GM19463 (cell line): ENCODE measurements around the gene AXIN2.

Source experiments
- ATAC-seq: cut with Tn5 transposase; IDR thresholded peaks from one replicate; pipeline ENCODE4 v1.9.1; 2021; ENCODE audit warnings: mild to moderate bottlenecking, moderate library complexity; ENCODE audit not compliant: unreplicated experiment

AXIN2 gene

DNA sequence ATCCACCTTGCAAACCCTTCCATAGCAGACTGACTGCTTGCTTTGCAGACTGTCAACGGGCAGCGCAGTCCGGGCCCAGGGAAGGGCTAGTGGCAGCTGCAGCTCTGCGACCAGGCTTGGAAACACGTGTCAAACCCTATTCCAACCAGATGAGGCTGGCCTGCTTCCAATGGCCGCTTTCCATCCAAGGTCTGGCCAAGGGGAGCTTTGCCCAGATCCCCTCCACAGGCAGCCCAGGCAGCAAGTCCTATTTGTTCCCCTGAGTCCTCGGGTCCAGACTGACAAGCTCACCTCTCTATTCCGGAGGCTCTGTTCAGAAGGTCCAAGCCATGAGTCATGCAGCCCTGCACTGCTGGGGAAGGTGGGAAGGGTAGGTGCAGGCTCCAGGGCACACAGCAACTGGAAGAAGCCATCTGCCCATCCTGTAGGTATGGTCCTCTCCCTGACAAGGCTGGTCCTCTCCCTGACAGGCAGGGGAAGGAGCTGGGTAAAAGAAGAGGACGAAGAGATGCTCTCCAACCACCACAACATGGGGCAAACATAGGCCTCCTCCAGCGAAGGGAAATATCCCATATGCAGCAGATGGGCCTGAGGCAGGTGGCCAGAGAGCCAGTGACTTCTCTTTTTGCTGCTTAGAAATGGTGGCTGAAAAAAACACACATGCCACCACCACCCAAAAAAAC, 22.6 kb upstream of the AXIN2 start:
- no peak for ATAC-seq

DNA sequence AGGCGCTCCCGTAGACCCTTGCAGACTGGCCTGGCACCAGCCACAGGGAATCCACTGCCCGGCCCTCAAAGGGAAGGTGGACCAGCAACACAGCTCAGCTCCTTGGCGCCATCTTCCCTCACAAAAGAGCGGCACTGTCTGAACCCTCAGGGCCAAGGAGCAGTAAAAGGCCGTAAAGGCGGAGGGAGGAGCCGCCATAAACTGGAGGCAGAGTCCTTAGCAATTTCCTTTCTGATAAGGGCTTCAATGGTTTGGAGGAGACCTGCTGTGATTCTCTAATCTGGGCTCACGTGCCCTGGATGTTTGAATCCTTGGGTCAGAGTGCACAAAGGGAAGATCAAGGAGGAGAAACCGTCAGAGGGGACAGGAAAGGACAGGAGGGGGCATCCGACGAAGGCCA, 15.5 kb upstream of the AXIN2 start:
- ATAC-seq: no peak

DNA sequence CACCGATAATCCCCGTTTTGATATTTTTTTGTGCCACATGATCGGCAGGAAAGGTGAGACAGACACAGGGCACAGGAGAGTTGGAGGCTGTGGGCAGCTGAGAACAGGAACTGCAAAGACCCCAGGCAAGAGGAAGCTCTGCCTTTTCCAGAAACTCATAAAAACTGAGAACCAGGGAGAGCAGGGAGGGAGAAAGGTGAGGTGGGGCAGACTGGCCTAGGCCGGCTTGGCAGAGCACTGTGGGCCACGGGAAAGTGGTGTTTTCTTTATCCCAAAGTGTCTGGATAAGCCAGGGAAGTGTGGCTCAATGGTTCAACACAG, 11.8 kb upstream of the AXIN2 start:
- no peak for ATAC-seq

DNA sequence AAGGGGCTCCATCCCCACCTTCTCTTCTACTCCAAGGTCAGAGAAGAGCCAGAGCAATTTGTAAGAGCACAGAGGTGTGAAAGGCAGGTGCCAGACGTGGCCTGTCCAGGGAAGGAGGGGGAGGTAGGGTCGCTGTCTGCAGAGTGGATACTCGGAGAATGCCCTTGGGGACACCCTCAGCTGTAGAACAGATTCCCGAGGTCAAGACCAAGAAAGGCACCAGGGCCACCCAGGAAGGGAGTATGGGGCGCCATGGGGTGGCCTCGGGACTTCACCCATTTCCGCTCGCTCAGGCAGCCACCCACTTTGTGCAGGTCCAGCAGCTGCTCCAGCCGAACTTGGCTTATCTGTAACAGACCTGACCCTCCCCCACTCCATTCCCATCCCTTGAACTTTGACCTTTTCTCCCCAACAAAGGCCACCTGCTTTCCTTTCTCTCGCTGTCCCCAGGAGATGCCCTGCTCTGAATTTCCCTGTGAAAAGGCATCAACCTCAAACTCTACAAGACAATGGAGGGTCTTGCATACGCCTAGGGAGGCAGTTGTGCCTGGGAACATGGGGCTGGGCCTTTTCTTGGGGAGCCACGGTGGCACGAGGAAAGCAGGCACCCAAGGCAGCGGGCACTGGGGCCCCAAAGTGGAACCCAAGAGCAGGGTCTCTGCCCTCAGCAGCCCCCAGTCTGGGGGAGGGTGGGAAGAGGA, 11.3 kb upstream of the AXIN2 start:
- no peak for ATAC-seq

DNA sequence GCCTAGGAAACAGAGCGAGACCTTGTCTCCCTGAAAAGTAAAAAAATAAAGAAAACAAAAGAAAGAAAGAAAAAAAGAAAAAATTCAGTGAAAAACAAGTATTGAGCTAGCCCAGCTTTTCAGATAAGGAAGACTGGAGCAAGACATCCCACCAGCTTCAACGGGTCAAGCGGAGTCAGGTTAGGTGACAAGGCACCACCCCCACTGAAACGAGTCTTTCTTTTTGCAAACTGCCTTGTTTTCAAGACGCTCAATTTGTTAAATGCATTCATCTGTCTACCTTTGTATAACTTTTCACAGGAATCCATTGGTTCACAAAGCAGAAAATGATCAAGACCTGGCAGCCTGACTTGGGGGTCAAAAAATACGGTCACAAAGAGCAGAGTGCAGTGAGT, 10.7 kb upstream of the AXIN2 start:
- ATAC-seq: no peak

DNA sequence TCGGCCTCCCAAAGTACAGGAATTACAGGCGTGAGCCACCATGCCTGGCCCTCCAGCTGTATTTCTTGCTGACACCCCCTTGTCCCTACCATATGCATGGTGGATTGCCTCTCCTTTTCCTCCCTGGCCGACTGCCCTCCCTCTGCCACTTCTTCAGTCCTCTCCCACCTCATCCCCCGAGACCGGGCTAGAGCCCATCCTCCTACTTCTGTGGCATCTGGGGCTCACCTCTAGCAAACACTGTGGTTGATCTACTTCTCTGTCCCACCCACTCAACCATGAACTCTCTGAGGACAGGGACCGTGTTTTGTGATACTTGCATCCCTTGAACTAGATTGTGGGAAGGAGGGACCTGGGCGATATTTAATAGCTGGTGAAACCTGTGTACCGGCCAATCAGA, 7.5 kb upstream of the AXIN2 start:
- ATAC-seq: no peak

DNA sequence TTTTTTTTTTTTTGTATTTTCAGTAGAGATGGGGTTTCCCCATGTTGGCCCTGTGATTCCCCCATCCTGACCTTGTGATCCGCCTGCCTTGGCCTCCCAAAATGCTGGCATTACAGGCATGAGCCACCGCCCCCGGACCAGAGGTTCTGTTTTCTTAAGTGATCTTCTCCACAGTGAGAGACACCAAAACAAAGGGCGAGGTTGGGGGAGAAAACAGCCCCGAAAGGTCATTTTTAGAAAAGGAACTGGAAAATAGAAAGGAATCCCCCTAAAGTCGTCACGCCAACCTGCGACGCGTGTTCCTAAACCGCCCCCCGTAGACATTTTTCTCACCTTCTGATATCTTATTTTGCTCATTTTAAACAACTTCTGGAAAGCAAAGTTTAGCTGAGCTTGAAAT, 6.1 kb upstream of the AXIN2 start:
- ATAC-seq: no peak

DNA sequence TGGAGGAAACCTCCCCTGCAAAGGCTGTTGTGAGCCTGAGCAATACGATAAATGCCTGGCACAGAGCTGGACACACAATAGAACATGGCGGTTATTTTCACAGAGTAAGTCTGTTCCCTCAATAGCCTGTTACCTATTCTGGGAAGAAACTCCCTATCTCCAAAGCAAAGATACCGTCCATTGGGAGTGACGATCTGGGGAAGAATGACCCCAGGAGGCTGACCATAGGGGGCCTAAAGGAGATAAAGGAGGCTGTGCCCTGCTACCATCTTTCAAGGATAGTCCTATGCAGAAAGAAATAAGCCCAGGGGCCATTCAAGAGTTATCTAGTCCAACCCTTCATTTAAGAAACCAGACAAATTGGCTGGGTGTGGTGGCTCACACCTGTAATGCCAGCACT, 4.1 kb upstream of the AXIN2 start:
- ATAC-seq: no peak

DNA sequence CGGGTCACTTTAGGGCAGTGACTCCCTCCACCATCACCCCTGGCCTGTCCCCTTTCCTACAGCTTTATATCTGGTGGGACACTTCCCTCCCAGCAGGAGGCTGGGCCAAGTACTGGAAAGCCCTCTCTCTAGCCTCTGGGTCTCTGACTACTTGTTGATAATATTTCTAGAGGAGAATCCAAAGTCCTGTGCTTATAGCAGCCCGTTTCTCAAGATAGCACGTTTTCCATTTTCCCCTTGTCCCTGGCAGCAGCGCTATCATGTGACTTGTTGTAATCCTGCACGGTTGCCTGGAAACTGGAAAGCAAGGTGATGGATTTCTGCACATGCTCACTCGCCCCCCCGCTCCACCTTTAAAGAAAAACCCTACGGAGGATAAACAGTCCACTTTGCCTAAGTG, 3.3 kb upstream of the AXIN2 start:
- ATAC-seq: no peak

DNA sequence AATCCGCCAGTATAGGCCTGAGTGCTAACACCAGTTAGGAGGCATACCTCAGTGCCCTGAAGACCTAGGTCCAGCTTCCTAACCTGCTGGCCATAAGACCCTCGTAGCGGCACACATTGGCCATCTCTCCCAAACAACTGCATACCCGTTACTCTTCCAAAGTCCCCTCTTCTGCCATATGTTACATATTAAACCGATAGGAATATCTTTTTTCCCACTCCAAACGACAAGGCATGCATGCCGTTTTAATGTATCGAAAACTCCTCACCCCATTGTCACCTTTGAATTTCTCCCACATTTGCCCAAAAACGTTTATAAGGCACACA, 721 bp upstream of the AXIN2 start:
- ATAC-seq: no peak

DNA sequence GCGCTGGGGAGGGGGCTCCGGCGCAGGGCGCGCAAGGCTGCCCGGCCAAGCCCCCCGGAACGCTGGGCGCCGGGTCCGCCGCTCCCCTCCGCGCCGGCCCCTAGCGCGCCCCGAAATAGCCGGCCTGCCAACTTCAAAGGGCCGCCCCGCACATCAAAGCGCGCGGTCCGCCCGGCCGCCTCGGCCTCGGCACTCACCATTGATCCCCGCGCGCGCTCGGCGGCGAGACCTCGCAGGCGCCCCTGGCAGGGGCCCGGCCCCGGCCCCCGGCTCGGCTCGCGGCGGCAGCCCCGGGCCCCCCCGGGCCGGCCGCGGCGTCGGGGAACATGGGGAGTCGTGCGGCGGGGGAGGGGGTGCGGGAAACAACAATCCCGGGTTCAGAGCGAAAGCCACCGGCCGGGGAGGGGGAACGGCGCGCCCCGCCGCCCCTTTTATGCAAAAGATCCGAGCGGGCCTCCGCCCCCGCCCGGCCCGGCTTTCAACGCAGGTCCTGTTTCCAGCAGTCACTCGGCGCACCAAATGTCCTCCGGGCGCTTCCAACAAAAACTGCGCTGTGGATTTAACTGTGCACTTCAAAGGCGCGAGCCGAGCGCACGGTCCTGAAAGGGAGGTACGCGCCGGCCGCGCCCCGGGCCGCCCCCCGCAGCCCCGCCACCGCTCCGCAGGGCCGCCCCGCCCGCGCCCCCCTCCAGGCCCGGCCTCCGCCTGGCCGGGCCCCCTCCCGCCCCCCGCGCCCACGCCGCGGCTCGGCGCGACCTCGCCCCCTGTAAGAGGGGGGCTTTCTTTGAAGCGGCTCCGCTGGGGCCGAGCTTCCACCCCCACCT, 608 bp downstream of the AXIN2 start:
- ATAC-seq: peak; percentile 29

DNA sequence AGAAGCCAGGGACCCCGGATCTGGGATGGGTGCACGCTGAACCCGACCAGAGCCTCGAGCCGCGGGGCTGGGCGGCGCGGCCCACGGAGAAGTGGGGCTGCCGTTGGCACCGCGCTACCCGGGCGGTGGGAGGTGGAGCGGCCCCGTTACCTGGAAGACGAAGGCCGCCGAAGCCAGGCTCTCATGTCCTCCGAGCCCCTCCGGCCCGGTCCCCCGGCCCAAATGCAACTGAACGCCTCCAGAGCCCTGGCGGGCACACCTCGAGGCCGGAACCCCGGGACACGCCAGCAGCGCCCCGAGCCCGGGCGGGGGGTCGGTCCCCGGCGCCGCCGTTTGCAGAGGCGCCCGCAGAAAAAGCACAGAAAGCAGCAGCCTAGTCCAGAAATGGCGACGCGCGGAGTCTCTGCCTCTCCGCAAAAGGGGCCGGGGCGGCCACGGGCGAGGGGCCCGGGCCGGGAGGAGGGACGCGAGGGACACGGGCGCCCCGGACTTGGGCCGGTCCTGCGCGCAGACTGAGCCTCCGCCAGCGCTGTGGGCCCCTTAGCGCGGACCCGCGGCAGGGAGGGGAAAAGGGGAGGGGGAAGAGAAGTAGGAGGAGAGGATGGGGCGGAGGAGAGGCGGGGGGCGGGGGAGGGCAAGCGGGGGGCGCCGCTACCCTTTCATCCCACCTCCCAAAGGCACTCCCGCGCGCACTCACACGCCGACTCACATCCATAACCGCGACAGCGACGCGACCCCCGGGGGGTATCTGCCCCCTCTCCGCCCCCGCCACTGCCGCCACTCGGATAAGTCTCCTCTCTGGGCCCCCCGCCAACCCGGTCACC, 1.4 kb downstream of the AXIN2 start:
- no peak for ATAC-seq

DNA sequence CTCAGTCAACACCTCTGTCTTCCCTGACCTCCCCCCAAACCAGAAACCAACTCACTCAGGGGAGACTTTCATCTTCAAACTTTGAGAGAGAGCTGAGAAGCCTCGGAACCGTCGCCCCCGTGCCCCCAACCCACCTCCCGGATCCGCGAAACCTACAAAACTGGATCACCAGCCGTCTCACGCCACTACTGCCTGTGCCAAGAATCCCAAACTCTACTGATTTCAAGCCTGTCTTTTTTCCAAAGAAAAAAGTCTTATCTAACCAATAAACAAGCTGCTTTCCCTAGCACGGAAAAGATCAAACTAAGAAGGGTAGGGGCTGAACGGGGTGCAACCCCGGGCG, 2.0 kb downstream of the AXIN2 start:
- no peak for ATAC-seq

DNA sequence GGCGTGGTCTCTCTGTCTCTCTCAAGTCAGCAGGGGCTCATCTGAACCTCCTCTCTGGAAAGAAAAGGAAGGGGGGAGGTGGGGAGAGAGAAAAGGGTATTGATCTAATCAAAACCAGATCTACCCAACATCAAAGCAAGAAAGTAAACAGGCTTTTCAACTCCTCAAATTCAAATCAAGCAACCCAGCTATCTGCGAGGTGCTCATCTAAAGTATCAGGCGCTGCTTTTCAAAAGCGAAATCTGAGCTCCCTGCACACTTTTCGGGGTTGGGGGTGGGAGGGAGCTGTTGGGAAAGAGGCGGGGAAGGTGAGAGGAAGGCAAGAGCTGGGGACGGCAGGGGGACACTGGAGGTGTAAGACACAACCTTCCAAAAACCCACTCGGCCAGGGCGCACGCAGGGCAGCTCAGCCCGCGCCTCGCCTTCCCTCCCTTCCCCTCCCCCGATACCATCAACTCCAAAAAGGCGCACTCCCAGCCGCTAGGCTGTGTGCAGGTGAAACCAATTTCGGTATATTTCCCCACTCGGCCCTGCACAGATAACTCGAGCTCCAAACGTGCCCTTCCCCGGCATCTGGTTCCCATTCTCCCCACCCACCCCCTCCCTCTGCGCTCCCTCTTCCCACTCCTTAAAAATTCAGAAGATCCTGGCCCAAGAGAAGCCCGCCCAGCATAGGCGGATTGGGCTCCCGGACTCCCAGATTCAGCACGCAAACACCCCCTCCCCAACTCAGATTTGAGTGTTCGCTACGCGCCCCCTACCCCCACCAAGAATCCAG, 2.6 kb downstream of the AXIN2 start:
- no peak for ATAC-seq

DNA sequence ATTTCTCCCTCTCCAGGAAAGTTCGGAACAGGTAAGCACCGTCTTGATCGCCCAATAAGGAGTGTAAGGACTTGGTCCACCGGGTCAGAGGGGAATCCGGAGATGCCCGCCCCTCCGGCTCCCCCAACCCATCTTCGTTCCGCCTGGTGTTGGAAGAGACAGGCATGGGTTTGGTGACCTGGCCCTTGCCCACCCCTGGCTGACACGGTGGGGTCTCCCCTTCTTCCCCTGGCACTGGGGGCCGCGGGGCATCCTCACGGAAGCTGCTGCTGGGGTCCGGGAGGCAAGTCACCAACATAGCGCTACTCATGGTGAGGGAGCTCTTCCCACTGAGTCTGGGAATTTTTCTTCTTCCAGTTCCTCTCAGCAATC, 3.2 kb downstream of the AXIN2 start:
- no peak for ATAC-seq

DNA sequence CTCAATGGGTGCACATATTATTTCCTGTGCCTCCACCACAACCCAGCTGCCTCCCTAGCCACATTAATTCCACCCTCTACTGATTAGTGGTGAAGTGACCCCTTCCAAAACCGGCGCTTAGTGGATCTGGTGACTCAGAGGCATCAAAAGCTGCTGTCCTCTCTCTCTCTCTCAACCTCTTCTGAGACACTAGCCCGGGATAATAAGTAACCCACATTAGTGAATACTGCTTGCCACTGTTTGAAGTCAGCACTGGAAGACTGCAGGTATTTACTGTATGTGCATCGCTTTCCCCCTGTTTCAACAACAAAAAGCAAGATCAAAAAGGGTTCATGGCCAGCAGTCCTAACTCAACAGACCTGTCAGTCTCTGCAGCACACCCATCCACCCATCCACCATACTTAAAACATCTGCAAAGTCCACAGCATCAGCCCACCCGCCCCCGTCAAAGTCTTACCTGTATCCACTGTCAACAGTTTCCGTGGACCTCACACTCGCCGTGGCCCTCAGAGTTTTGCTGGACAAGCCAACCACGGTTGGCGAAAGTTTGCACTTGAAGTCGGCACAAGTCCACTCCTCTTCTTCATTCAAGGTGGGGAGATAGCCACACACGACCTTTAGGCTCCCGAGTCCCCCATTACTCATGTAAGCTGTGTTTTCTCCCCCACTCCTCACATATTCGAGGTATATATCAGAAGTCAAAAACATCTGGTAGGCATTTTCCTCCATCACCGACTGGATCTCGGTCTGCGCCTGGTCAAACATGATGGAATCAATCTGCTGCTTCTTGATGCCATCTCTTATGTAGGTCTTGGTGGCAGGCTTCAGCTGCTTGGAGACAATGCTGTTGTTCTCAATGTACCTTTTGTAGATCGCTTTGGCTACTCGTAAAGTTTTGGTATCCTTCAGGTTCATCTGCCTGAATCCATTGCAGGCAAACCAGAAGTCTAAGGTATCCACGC, 3.8 kb downstream of the AXIN2 start:
- ATAC-seq: no peak

DNA sequence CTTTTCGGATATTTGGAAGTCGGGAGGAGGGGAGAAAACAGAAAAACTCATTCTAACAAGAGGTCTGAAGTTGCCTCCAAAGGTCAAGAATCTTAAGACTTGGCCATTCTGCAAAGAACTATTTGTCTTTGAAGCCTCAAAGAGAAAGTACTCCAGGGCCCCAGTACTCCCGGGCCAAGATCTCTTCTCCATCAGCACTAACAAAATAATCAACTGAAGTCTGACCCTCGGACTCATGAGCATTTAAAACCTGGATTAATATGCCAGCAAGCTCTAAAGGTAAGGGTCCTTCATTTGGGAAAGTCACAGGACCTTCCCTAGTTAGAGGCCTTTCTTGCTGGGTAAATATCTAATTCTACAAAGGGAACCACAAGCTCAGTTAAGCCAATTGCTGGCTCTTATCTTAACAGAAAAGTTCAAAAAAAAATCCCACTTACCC, 4.5 kb downstream of the AXIN2 start:
- no peak for ATAC-seq

DNA sequence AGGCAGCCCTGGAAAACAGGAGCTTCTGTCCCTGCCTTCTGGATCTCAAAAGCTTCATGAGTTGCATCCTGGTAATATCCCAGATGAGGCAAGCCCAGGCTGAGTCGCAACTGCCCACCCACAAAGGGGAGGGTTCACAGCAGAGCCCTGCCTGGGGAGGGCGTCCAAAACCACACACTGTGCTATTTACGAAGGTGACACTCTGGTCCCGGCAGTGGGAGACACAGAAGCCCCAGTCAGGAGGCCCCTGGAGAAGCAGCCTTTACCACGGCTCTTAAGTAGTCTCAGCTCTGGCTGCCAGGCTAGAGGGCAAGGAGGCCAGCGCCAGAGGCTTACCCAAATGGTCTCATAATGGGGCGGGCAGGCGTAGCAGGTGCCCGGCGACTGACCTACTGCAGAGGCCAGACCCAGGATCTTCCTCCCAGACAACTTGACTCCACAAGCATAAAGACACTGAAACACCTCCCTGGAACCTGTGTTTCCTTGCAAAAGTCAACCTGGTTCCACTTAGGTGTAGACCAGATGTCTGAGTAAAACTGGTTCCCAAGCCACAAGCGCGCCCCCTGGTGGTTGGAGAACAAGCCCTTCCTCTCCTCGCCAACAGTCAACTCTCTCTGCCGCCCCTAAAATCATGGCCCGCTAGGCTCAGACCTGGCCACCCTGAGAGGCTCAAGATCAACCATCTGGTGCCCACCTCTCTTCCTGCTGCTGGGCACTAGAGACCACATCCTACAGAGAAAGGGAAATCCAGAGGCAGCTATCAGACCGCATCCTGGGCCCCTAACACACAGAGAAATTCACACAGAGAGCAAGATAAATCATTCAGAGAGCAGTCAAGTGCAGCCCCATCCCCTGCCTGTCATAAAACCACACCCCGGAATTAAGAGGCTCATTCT, 5.2 kb downstream of the AXIN2 start:
- no peak for ATAC-seq
